HG02571 (cell line): ENCODE data around the gene FFAR3.

Experiments
- ATAC-seq: cut with Tn5 transposase; IDR thresholded peaks from one replicate; pipeline ENCODE4 v1.9.1; 2021; ENCODE audit warnings: mild to moderate bottlenecking, moderate library complexity; ENCODE audit not compliant: unreplicated experiment

Gene FFAR3, protein sequence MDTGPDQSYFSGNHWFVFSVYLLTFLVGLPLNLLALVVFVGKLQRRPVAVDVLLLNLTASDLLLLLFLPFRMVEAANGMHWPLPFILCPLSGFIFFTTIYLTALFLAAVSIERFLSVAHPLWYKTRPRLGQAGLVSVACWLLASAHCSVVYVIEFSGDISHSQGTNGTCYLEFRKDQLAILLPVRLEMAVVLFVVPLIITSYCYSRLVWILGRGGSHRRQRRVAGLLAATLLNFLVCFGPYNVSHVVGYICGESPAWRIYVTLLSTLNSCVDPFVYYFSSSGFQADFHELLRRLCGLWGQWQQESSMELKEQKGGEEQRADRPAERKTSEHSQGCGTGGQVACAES

GRCh38 chr19:35357867-35358573 is at the start of gene FFAR3:
TSS of gene FFAR3 (plus strand) at chr19:35358460. CDS start at chr19:35358891, 431 bp downstream.
- no peak for ATAC-seq

DNA sequence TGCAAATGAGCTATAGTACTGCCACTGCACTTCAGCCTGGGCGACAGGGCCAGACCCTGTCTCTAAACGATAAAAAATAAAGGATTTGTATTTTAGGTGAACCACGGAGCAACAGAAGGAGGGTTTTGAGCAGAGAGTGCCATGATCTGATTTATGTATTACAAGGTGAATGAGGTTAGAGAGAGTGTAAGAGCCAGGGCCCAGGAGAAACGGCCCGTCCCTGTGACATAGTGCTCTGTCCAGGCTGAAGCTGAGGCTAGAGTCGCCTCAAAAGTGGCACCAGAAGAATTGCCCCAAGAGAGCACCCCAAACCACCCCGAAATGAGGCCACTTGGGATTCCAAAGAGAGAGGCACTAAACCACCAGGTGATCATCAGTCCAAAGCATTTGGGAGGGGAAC is 49.4 kb upstream of the FFAR3 start:
- ATAC-seq: no peak

DNA sequence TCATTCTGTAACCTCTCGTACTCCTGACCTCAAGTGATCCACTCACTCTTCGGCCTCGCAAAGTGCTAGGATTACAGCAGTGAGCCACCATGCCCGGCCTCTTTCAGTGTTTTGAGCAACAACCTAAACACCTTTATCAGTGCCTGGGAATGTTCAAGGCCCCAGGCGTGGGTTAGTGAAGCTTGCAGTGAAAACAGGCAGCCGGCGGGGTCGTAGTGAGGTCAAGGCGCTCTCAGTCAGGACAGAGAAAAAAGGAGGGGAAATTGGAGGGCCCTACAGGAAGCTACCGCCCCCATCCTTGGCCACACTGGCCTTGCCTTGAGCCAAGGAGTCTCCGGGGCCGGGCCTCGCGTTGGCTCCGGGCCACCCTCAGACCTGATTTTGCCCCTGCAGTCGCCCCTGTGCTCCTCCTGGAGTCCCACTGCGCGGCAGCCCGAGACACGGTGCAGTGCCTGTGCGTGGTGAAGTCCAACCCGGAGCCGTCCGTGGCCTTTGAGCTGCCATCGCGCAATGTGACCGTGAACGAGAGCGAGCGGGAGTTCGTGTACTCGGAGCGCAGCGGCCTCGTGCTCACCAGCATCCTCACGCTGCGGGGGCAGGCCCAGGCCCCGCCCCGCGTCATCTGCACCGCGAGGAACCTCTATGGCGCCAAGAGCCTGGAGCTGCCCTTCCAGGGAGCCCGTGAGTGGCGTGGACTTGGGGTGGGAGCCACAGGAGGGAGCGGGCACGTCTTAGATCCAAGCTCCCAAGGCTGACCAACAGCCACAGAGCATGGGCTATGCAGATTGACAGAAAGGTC is 48.6 kb upstream of the FFAR3 start:
- ATAC-seq: no peak

- ATAC-seq: no peak
Observed at GRCh38 chr19:35310331-35310730, 47.9 kb upstream of the FFAR3 start.

GRCh38 chr19:35310811-35311465 is 47.3 kb upstream of the FFAR3 start:
- ATAC-seq: no peak

- no peak for ATAC-seq
Observed at GRCh38 chr19:35311901-35312665, 46.2 kb upstream of the FFAR3 start.

GRCh38 chr19:35313587-35313986 is 44.7 kb upstream of the FFAR3 start:
- no peak for ATAC-seq

DNA sequence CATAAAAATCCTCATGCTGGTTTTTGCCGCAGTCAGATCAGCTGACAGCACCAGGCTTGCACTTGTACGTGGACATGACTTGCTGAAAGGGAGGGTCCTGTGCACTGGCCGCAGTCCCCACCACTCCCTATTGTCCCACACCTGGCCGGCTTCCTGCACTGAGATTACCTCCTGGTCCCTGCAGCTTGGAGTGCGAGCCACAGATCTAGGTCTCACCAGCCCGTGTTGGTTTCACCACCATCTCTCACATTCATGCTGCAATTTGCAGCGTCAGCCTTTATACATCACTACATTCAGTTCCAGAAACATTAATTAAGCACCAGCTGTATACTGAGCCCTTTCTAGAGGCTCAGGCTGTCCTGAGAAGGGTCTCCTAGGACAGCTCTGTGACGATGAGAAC is 44.2 kb upstream of the FFAR3 start:
- no peak for ATAC-seq

- ATAC-seq: no peak
Observed at GRCh38 chr19:35314858-35315470, 43.3 kb upstream of the FFAR3 start.

- ATAC-seq: no peak
Observed at GRCh38 chr19:35315883-35316282, 42.4 kb upstream of the FFAR3 start.

- no peak for ATAC-seq
Observed at GRCh38 chr19:35316560-35316959, 41.7 kb upstream of the FFAR3 start.

- no peak for ATAC-seq
Observed at GRCh38 chr19:35317464-35318043, 40.7 kb upstream of the FFAR3 start.

DNA sequence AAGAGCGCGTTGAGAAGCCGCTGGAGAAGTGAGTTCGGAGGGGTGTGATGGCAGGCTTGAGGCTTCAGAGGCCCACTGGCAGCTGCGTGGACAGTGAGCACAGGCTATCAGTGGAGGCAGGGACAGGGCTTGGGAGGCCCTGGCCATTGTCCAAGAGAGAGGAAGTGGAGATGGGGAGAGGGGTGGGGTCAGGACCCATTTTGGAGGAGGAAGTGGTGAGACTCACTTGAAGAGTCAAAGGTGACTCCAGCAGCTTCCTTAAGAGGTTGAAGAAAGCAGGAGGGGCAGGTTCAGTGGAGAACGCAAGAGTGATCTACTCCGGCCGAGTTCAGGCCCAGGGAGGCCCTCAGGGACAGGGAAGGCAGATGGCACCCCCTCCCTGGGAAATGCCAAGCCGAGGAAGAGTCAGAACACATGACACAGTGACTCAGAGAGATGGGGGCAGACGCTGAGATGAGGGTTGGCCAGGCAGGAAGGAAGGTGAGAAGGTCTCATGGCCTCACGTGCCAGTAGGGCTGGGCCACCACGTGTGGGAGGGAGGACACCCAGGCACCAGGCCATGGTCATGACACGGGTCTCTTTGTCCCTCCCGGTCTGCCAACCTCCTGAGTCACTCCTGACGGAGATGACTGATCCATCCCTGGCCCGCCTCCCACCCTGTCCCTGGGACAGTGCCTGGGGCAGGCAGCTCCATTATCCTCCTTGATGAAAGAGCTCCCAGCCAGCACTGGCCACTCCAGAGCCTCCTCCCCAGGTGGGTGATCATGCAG is 39.4 kb upstream of the FFAR3 start:
- ATAC-seq: no peak

- no peak for ATAC-seq
Observed at GRCh38 chr19:35320065-35320713, 38.1 kb upstream of the FFAR3 start.

DNA sequence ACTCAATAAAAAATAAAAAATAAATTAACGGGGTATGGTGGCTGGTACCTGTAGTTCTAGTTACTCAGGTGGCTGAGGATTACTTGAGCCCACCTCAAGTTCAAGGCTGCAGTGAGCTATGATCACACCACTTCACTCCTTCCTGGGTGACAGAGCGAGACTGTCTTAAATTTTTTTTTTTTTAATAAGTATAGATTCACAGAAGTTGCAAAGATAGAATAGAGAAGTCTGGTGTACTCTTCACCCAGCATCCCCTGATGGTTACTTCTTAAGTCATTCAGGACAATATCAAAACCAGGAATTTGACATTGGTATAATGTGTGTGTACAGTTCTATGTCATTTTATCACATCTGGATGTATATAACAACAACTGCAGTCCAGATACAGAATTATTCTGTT is 37.0 kb upstream of the FFAR3 start:
- no peak for ATAC-seq

DNA sequence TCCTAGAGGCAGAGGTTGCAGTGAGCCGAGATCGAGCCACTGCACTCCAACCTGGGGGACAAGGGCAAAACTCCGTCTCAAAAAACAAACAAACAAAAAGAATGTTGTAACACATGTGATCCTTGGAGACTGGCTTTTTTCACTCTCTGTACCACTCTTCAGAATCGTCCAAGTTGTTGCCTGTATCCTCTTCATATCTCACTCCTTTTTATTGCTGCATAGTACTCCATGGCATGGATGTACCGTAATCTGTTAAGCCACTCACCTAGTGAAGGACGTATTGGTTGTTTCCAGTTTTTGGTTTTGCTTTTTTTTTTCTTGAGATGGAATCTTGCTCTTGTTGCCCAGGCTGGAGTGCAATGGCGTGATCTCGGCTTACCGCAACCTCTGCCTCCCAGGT is 36.2 kb upstream of the FFAR3 start:
- no peak for ATAC-seq

- no peak for ATAC-seq
Observed at GRCh38 chr19:35327642-35328041, 30.6 kb upstream of the FFAR3 start.

GRCh38 chr19:35328851-35329285 is 29.4 kb upstream of the FFAR3 start, which contains the start of gene CD22:
TSS of gene CD22 (plus strand) at chr19:35329187. CDS start at chr19:35332041, 2,854 bp downstream.
- no peak for ATAC-seq
